Adipocyte (in vitro differentiated cells): ENCODE data around the gene ERCC5.

ENCODE experiments used
- DNase-seq: peaks from one replicate; pipeline ENCODE4 v3.0.0-alpha.2; 2015; ENCODE audit warnings: low read depth
- H3K27me3 ChIP-seq: replicated peaks from 2 replicates; pipeline ENCODE4 v1.7.0; 2013; ENCODE audit warnings: mild to moderate bottlenecking, low read length, moderate library complexity; ENCODE audit not compliant: control insufficient read depth, insufficient read depth
- H3K36me3 ChIP-seq: 2 replicates; pipeline ENCODE4 v1.7.0; 2013; ENCODE audit warnings: low read length, mild to moderate bottlenecking, moderate library complexity; ENCODE audit not compliant: control insufficient read depth, insufficient read depth, severe bottlenecking
- H3K4me1 ChIP-seq: 2 replicates; pipeline ENCODE4 v1.7.0; 2013; ENCODE audit warnings: mild to moderate bottlenecking, low read length, moderate library complexity; ENCODE audit not compliant: control insufficient read depth, insufficient read depth
- H3K4me3 ChIP-seq: 2 replicates; pipeline ENCODE4 v1.7.0; 2013; ENCODE audit warnings: mild to moderate bottlenecking, low read length, moderate library complexity
- H3K9ac ChIP-seq: 2 replicates; pipeline ENCODE4 v1.7.0; 2013; ENCODE audit warnings: mild to moderate bottlenecking, low read length, moderate library complexity
- H3K9me3 ChIP-seq: 2 replicates; pipeline ENCODE4 v1.7.0; 2013; ENCODE audit warnings: mild to moderate bottlenecking, low read length, moderate library complexity; ENCODE audit not compliant: control insufficient read depth

The ERCC5 gene

GRCh38 chr13:102846261-102847015 is 606 bp downstream of the ERCC5 start:
- no peaks in the 10 kb centered on the region for H3K36me3 ChIP-seq
- no peaks in the 10 kb centered on the region for H3K27me3 ChIP-seq
- no peaks in the 10 kb centered on the region for H3K9me3 ChIP-seq
- peak overlapping the region; percentile 100 for H3K9ac ChIP-seq
- H3K4me1 ChIP-seq = peaks cover 28% of the 10 kb centered on the region
- peak; percentile 74 for DNase-seq
- peak overlapping the region; percentile 99 for H3K4me3 ChIP-seq

DNA sequence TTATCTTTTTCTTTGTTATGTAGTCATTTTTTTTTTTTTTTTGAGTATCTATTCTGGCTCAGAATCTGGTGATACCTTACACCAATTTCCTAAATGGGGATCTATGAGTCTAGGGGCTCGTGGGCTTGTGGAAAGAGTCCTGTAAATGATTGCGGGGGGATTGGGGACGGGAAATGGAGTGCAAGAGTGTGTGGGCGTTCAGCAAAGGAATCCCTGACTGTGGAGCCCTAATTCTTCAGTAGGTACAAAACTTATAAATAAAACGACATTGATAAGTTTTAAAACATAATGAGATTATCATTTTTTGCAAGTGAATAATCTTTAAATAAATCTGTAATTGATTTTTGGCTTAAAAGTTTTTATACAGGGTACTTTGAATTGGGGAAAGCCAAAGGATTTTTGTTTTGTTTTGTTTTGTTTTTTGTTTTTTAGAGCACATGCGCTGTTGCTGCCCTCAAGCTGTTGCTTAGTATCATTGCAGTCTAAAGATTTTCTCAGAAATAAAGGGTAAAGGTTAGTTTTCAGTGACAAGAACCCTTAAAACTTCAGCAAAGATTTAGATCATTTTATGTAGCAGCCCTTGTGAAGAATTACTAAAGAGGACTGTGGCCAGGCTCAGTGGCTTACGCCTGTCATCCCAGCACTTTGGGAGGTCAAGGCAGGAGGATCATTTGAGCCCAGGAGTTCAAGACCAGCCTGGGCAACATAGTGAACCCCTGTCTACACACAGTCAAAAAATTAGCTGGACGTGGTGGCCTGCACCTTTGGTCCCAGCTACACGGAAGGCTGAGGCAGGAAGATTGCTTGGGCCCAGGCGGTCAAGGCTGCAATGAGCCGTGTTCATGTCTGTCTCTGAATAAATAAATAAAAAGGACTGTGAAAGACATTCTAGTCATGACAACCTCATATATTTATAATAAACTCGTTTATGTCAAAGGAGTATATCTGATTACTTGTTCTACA is 1.7 kb downstream of the ERCC5 start:
- no peaks in the 10 kb centered on the region for H3K9me3 ChIP-seq
- peaks cover under 1% of the 10 kb centered on the region for H3K36me3 ChIP-seq
- H3K9ac ChIP-seq = peak overlapping the region; percentile 100
- peak; percentile 78 for DNase-seq
- H3K4me3 ChIP-seq = peak overlapping the region; percentile 99
- H3K4me1 ChIP-seq = peaks cover 28% of the 10 kb centered on the region
- H3K27me3 ChIP-seq = no peaks in the 10 kb centered on the region

GRCh38 chr13:102848956-102849355 is 3.1 kb downstream of the ERCC5 start:
- no peak for DNase-seq
- H3K27me3 ChIP-seq = no peaks in the 10 kb centered on the region
- peak overlapping the region; percentile 20 for H3K4me3 ChIP-seq
- peaks cover 34% of the 10 kb centered on the region for H3K4me1 ChIP-seq
- H3K9ac ChIP-seq = peak overlapping the region; percentile 100
- H3K9me3 ChIP-seq = no peaks in the 10 kb centered on the region
- H3K36me3 ChIP-seq = peaks cover 14% of the 10 kb centered on the region

DNA sequence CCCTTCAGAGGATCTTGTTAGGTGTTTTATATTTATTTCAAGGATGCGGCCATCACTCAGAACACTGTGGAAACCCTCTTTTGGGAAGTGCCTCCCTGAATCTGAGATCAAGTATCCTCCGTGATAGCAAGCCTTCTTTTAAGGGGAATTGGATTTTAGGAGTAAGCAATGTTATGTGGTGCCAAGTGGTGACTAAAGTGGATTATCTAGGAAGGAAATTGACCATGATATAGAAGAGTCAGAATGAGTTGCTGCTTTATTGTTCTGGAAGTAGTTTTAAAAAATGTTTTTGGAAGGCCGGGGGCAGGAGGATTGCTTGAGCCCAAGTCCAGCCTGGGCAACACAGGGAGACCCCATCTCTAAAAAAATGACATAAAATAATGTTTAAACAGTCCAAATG is 6.7 kb downstream of the ERCC5 start:
- Histone ChIP-seq H3K9ac (no peak overlapping the region), H3K9me3 (no peaks in the 10 kb centered on the region), H3K4me3 (no peak overlapping the region), H3K4me1 (peaks cover 33% of the 10 kb centered on the region), H3K36me3 (peaks cover 49% of the 10 kb centered on the region), H3K27me3 (no peaks in the 10 kb centered on the region)
- no peak for DNase-seq

DNA sequence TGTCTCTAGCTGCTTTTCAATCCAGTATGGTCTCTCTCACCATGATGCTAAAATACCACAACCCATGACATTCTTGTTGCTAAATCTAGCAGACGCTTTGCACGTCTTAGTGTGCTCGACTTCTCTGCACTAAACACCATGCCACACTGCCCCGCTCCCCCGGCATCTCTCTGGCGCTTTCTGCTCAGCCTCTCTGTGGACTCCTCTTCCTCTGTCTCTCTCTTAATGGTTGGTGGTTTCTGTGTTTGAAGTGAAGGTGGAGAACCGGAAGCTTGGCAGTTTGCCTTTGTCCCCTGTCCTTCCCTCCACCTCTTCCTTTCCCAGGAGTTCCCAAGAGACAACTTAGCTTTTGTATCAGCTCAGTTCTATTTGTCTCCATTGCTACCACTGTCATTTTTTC is 8.8 kb downstream of the ERCC5 start:
- peaks cover 70% of the 10 kb centered on the region for H3K36me3 ChIP-seq
- DNase-seq = no peak
- peaks cover 13% of the 10 kb centered on the region for H3K4me1 ChIP-seq
- H3K9ac ChIP-seq = no peak overlapping the region
- H3K4me3 ChIP-seq = no peak overlapping the region
- H3K27me3 ChIP-seq = no peaks in the 10 kb centered on the region
- no peaks in the 10 kb centered on the region for H3K9me3 ChIP-seq

- Histone ChIP-seq H3K9me3 (no peaks in the 10 kb centered on the region), H3K9ac (no peak overlapping the region), H3K4me1 (peaks cover 13% of the 10 kb centered on the region), H3K27me3 (no peaks in the 10 kb centered on the region), H3K4me3 (no peak overlapping the region), H3K36me3 (peaks cover 87% of the 10 kb centered on the region)
- DNase-seq = no peak
Measured at GRCh38 chr13:102856557-102856956, 10.7 kb downstream of the ERCC5 start.

DNA sequence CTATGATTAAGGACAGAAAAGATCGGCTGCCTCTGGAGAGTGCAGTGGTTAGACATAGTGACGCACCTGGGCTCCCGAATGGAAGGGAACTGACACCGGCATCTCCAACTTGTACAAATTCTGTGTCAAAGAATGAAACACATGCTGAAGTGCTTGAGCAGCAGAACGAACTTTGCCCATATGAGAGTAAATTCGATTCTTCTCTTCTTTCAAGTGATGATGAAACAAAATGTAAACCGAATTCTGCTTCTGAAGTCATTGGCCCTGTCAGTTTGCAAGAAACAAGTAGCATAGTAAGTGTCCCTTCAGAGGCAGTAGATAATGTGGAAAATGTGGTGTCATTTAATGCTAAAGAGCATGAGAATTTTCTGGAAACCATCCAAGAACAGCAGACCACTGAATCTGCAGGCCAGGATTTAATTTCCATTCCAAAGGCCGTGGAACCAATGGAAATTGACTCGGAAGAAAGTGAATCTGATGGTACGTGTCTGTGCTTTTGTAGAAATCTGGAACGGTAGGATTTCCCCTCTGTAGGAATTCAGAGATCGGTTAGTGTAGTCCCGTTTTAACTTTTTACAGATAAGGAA is 16.9 kb downstream of the ERCC5 start:
- H3K9ac ChIP-seq = no peak overlapping the region
- peaks cover 99% of the 10 kb centered on the region for H3K36me3 ChIP-seq
- DNase-seq = no peak
- H3K27me3 ChIP-seq = no peaks in the 10 kb centered on the region
- peaks cover 4% of the 10 kb centered on the region for H3K4me1 ChIP-seq
- H3K4me3 ChIP-seq = no peak overlapping the region
- H3K9me3 ChIP-seq = peaks cover 7% of the 10 kb centered on the region

- Histone ChIP-seq H3K4me1 (peaks cover 11% of the 10 kb centered on the region), H3K4me3 (no peak overlapping the region), H3K9me3 (peaks cover 7% of the 10 kb centered on the region), H3K27me3 (no peaks in the 10 kb centered on the region), H3K9ac (no peak overlapping the region), H3K36me3 (peaks cover 97% of the 10 kb centered on the region)
- DNase-seq = no peak
Measured at GRCh38 chr13:102863590-102863989, 17.8 kb downstream of the ERCC5 start.

GRCh38 chr13:102868366-102868936 is 22.6 kb downstream of the ERCC5 start:
- H3K4me1 ChIP-seq = peaks cover 33% of the 10 kb centered on the region
- H3K4me3 ChIP-seq = no peak overlapping the region
- H3K9me3 ChIP-seq = peaks cover 7% of the 10 kb centered on the region
- peaks cover 84% of the 10 kb centered on the region for H3K36me3 ChIP-seq
- DNase-seq = no peak
- no peaks in the 10 kb centered on the region for H3K27me3 ChIP-seq
- H3K9ac ChIP-seq = no peak overlapping the region

- no peaks in the 10 kb centered on the region for H3K27me3 ChIP-seq
- peak overlapping the region; percentile 36 for H3K9ac ChIP-seq
- DNase-seq = no peak
- peaks cover 33% of the 10 kb centered on the region for H3K4me1 ChIP-seq
- H3K36me3 ChIP-seq = peaks cover 84% of the 10 kb centered on the region
- H3K9me3 ChIP-seq = no peaks in the 10 kb centered on the region
- no peak overlapping the region for H3K4me3 ChIP-seq
Measured at GRCh38 chr13:102869948-102870676, 24.3 kb downstream of the ERCC5 start.
